Measurements from ENCODE around the gene VIPR2.
A peak's percentile ranks its signal among the peaks of the same experiment; 100 is the strongest.

VIPR2 gene

GRCh38 chr7:159034988-159035387, 109.7 kb downstream of the VIPR2 start:
- no peak overlapping the region for H3K4ac ChIP-seq (ENCODE audit: low read length)
- no peak overlapping the region for H2BK5ac ChIP-seq (ENCODE audit: low read length)
- WGBS, 2 donors (ENCODE audit: extremely low coverage in 2 of 2, insufficient read length in 2 of 2, insufficient replicate concordance in 1 of 2), result no CpG with 5 or more reads among the region's 9 CpGs
- no peak overlapping the region for H2AK5ac ChIP-seq (ENCODE audit: low read depth, low read length)
- H3K27ac ChIP-seq (replicated peaks; ENCODE audit: low read length), result no peak overlapping the region
- no peak overlapping the region for H3K9ac ChIP-seq (ENCODE audit: low read depth, low read length, poor library complexity)
- H3K4me2 ChIP-seq (ENCODE audit: insufficient read depth, low read length, poor library complexity, severe bottlenecking), result no peak overlapping the region
- H4K8ac ChIP-seq (ENCODE audit: low read depth, low read length), result no peak overlapping the region
- H3K27me3 ChIP-seq (ENCODE audit: control insufficient read depth in 3 of 3, insufficient read depth in 3 of 3, low read depth in 1 of 3, low read length in 3 of 3), result peaks cover 0 to 47% (median 0%) of the 10 kb centered on the region in 3 experiments
- no peaks in the 10 kb centered on the region for H3K9me3 ChIP-seq (replicated peaks in 1 of 2; ENCODE audit: control insufficient read depth in 2 of 2, insufficient read depth in 1 of 2, low read depth in 1 of 2, low read length in 2 of 2)
- no peak overlapping the region for H2BK120ac ChIP-seq (ENCODE audit: low read depth, low read length)
- H2BK15ac ChIP-seq (ENCODE audit: low read length), result no peak overlapping the region
- no peak overlapping the region for H3K4me3 ChIP-seq (ENCODE audit: low read length in 2 of 2)
- no peak overlapping the region for H4K91ac ChIP-seq (ENCODE audit: low read depth, low read length, poor library complexity)
- peak overlapping the region; percentile 4 for H3K23ac ChIP-seq (ENCODE audit: low read depth, low read length, poor library complexity)
- H3K79me1 ChIP-seq (ENCODE audit: low read depth, low read length), result no peaks in the 10 kb centered on the region
- H3K18ac ChIP-seq (ENCODE audit: low read length), result no peak overlapping the region
- H2BK12ac ChIP-seq (ENCODE audit: low read length), result no peak overlapping the region
- peaks cover 8 to 18% of the 10 kb centered on the region in 2 donors for H3K4me1 ChIP-seq (ENCODE audit: control insufficient read depth in 2 of 2, insufficient read depth in 1 of 2, low read depth in 1 of 2, low read length in 2 of 2)
- no peak for DNase-seq (ENCODE audit: low spot score)
- no peaks in the 10 kb centered on the region for H3K36me3 ChIP-seq (replicated peaks in 1 of 2; ENCODE audit: control insufficient read depth in 2 of 2, insufficient read depth in 2 of 2, low read length in 2 of 2)
- no peak overlapping the region for H3K14ac ChIP-seq (ENCODE audit: low read length)
- no peak overlapping the region for H2AFZ ChIP-seq (ENCODE audit: low read length)

- Histone ChIP-seq H3K14ac (ENCODE audit: low read length) (no peak overlapping the region), H2BK15ac (ENCODE audit: low read length) (peak overlapping the region; percentile 53), H3K9me3 (replicated peaks in 1 of 2; ENCODE audit: control insufficient read depth in 2 of 2, insufficient read depth in 1 of 2, low read depth in 1 of 2, low read length in 2 of 2) (no peaks in the 10 kb centered on the region), H3K79me1 (ENCODE audit: low read depth, low read length) (no peaks in the 10 kb centered on the region), H3K36me3 (replicated peaks in 1 of 2; ENCODE audit: control insufficient read depth in 2 of 2, insufficient read depth in 2 of 2, low read length in 2 of 2) (no peaks in the 10 kb centered on the region), H3K4me3 (ENCODE audit: low read length in 2 of 2) (no peak overlapping the region), H4K8ac (ENCODE audit: low read depth, low read length) (no peak overlapping the region), H3K18ac (ENCODE audit: low read length) (peak overlapping the region; percentile 63), H4K91ac (ENCODE audit: low read depth, low read length, poor library complexity) (no peak overlapping the region), H3K27me3 (ENCODE audit: control insufficient read depth in 3 of 3, insufficient read depth in 3 of 3, low read depth in 1 of 3, low read length in 3 of 3) (peaks cover 0 to 50% (median 0%) of the 10 kb centered on the region in 3 experiments), H2BK5ac (ENCODE audit: low read length) (no peak overlapping the region), H2AK5ac (ENCODE audit: low read depth, low read length) (no peak overlapping the region), H3K23ac (ENCODE audit: low read depth, low read length, poor library complexity) (no peak overlapping the region), H3K4ac (ENCODE audit: low read length) (no peak overlapping the region), H3K9ac (ENCODE audit: low read depth, low read length, poor library complexity) (no peak overlapping the region), H3K27ac (replicated peaks; ENCODE audit: low read length) (no peak overlapping the region), H3K4me1 (ENCODE audit: control insufficient read depth in 2 of 2, insufficient read depth in 1 of 2, low read depth in 1 of 2, low read length in 2 of 2) (peaks cover 8 to 17% of the 10 kb centered on the region in 2 donors), H2BK120ac (ENCODE audit: low read depth, low read length) (no peak overlapping the region), H2AFZ (ENCODE audit: low read length) (no peak overlapping the region), H3K4me2 (ENCODE audit: insufficient read depth, low read length, poor library complexity, severe bottlenecking) (no peak overlapping the region), H2BK12ac (ENCODE audit: low read length) (no peak overlapping the region)
- no peak for DNase-seq (ENCODE audit: low spot score)
- WGBS, 2 donors (ENCODE audit: extremely low coverage in 2 of 2, insufficient read length in 2 of 2, insufficient replicate concordance in 1 of 2), result no CpG with 5 or more reads among the region's 10 CpGs
These were observed 110.3 kb downstream of the VIPR2 start for GRCh38 chr7:159034394-159034793.

GRCh38 chr7:159033956-159034355, 110.7 kb downstream of the VIPR2 start:
- Histone ChIP-seq H3K4me3 (ENCODE audit: low read length in 2 of 2) (no peak overlapping the region), H3K23ac (ENCODE audit: low read depth, low read length, poor library complexity) (no peak overlapping the region), H2BK5ac (ENCODE audit: low read length) (peak overlapping the region; percentile 55), H3K14ac (ENCODE audit: low read length) (no peak overlapping the region), H4K8ac (ENCODE audit: low read depth, low read length) (no peak overlapping the region), H3K4ac (ENCODE audit: low read length) (no peak overlapping the region), H2BK12ac (ENCODE audit: low read length) (no peak overlapping the region), H3K9me3 (replicated peaks in 1 of 2; ENCODE audit: control insufficient read depth in 2 of 2, insufficient read depth in 1 of 2, low read depth in 1 of 2, low read length in 2 of 2) (no peaks in the 10 kb centered on the region), H3K4me1 (ENCODE audit: control insufficient read depth in 2 of 2, insufficient read depth in 1 of 2, low read depth in 1 of 2, low read length in 2 of 2) (peaks cover 8 to 17% of the 10 kb centered on the region in 2 donors), H4K91ac (ENCODE audit: low read depth, low read length, poor library complexity) (no peak overlapping the region), H3K4me2 (ENCODE audit: insufficient read depth, low read length, poor library complexity, severe bottlenecking) (no peak overlapping the region), H3K18ac (ENCODE audit: low read length) (peak overlapping the region; percentile 63), H3K36me3 (replicated peaks in 1 of 2; ENCODE audit: control insufficient read depth in 2 of 2, insufficient read depth in 2 of 2, low read length in 2 of 2) (no peaks in the 10 kb centered on the region), H2AFZ (ENCODE audit: low read length) (no peak overlapping the region), H3K27me3 (ENCODE audit: control insufficient read depth in 3 of 3, insufficient read depth in 3 of 3, low read depth in 1 of 3, low read length in 3 of 3) (peaks cover 0 to 50% (median 0%) of the 10 kb centered on the region in 3 experiments), H3K27ac (replicated peaks; ENCODE audit: low read length) (no peak overlapping the region), H3K79me1 (ENCODE audit: low read depth, low read length) (no peaks in the 10 kb centered on the region), H2AK5ac (ENCODE audit: low read depth, low read length) (no peak overlapping the region), H2BK15ac (ENCODE audit: low read length) (peak overlapping the region; percentile 53), H2BK120ac (ENCODE audit: low read depth, low read length) (no peak overlapping the region), H3K9ac (ENCODE audit: low read depth, low read length, poor library complexity) (no peak overlapping the region)
- no peak for DNase-seq (ENCODE audit: low spot score)
- WGBS, 2 donors (ENCODE audit: extremely low coverage in 2 of 2, insufficient read length in 2 of 2, insufficient replicate concordance in 1 of 2), result no CpG with 5 or more reads among the region's 16 CpGs

GRCh38 chr7:159033473-159033825, 111.2 kb downstream of the VIPR2 start:
- no peak overlapping the region for H2BK15ac ChIP-seq (ENCODE audit: low read length)
- peaks cover 8 to 18% of the 10 kb centered on the region in 2 donors for H3K4me1 ChIP-seq (ENCODE audit: control insufficient read depth in 2 of 2, insufficient read depth in 1 of 2, low read depth in 1 of 2, low read length in 2 of 2)
- DNase-seq (ENCODE audit: low spot score), result no peak
- no peak overlapping the region for H3K4me3 ChIP-seq (ENCODE audit: low read length in 2 of 2)
- H3K9ac ChIP-seq (ENCODE audit: low read depth, low read length, poor library complexity), result no peak overlapping the region
- H3K9me3 ChIP-seq (replicated peaks in 1 of 2; ENCODE audit: control insufficient read depth in 2 of 2, insufficient read depth in 1 of 2, low read depth in 1 of 2, low read length in 2 of 2), result no peaks in the 10 kb centered on the region
- no peak overlapping the region for H4K8ac ChIP-seq (ENCODE audit: low read depth, low read length)
- H3K27ac ChIP-seq (replicated peaks; ENCODE audit: low read length), result no peak overlapping the region
- no peak overlapping the region for H2AFZ ChIP-seq (ENCODE audit: low read length)
- H2BK120ac ChIP-seq (ENCODE audit: low read depth, low read length), result no peak overlapping the region
- WGBS, 2 donors (ENCODE audit: extremely low coverage in 2 of 2, insufficient read length in 2 of 2, insufficient replicate concordance in 1 of 2), result no CpG with 5 or more reads among the region's 5 CpGs
- no peak overlapping the region for H3K14ac ChIP-seq (ENCODE audit: low read length)
- no peak overlapping the region for H2BK12ac ChIP-seq (ENCODE audit: low read length)
- H3K36me3 ChIP-seq (replicated peaks in 1 of 2; ENCODE audit: control insufficient read depth in 2 of 2, insufficient read depth in 2 of 2, low read length in 2 of 2), result no peaks in the 10 kb centered on the region
- H3K18ac ChIP-seq (ENCODE audit: low read length), result no peak overlapping the region
- no peak overlapping the region for H2AK5ac ChIP-seq (ENCODE audit: low read depth, low read length)
- H4K91ac ChIP-seq (ENCODE audit: low read depth, low read length, poor library complexity), result no peak overlapping the region
- H3K4me2 ChIP-seq (ENCODE audit: insufficient read depth, low read length, poor library complexity, severe bottlenecking), result no peak overlapping the region
- no peak overlapping the region for H3K23ac ChIP-seq (ENCODE audit: low read depth, low read length, poor library complexity)
- peaks cover 0 to 52% (median 0%) of the 10 kb centered on the region in 3 experiments for H3K27me3 ChIP-seq (ENCODE audit: control insufficient read depth in 3 of 3, insufficient read depth in 3 of 3, low read depth in 1 of 3, low read length in 3 of 3)
- no peak overlapping the region for H2BK5ac ChIP-seq (ENCODE audit: low read length)
- no peak overlapping the region for H3K4ac ChIP-seq (ENCODE audit: low read length)
- H3K79me1 ChIP-seq (ENCODE audit: low read depth, low read length), result no peaks in the 10 kb centered on the region
